HEK293 (cell line): ENCODE results near the gene USP1.

Experiments used
- CTCF ChIA-PET: fragments of 350-600 bp; formaldehyde crosslinking; extraction: SDS; loops from one replicate; lab custom pipeline; 2021; ENCODE audit warnings: antibody characterized with exemption; lab: Yijun Ruan, JAX
- POLR2A ChIA-PET: fragments of 300-600 bp; formaldehyde crosslinking; extraction: SDS; loops from one replicate; lab custom pipeline; 2020; ENCODE audit warnings: antibody characterized with exemption, inconsistent platforms; lab: Yijun Ruan, JAX
- H3K27ac ChIP-seq: fragments of 200-500 bp; sonication (Bioruptor generic); 2 replicates; pipeline ENCODE4 v1.5.1; 2014; ENCODE audit warnings: low read depth, low read length, control low read depth, inconsistent platforms; ENCODE audit errors: extremely low read depth
- H3K36me3 ChIP-seq, 2 experiments: fragments of 200-500 bp in 1 of 2; sonication (Bioruptor generic) in 1 of 2; 1 replicate in 1 of 2; 2 replicates in 1 of 2; pipeline ENCODE4 v1.5.1; 2014 to 2017; ENCODE audit warnings: inconsistent platforms in 2 of 2, low read length in 2 of 2; ENCODE audit not compliant: control insufficient read depth in 2 of 2, insufficient read depth in 1 of 2
- H3K4me1 ChIP-seq: fragments of 200-500 bp; sonication (Bioruptor generic); 2 replicates; pipeline ENCODE4 v1.5.1; 2014; ENCODE audit warnings: mild to moderate bottlenecking, low read length, inconsistent platforms; ENCODE audit not compliant: control insufficient read depth, insufficient read depth
- H3K4me3 ChIP-seq: 2 replicates; pipeline ENCODE4 v1.5.1; 2011; ENCODE audit warnings: low read depth, mild to moderate bottlenecking, control low read depth, low read length, moderate library complexity
- H3K9me3 ChIP-seq: fragments of 200-500 bp; sonication (Bioruptor generic); 2 replicates; pipeline ENCODE4 v1.5.1; 2014; ENCODE audit warnings: low read depth, low read length, inconsistent platforms; ENCODE audit not compliant: control insufficient read depth, insufficient read depth
- ZNF132 ChIP-seq: fragments of 450-650 bp; formaldehyde crosslinking; IDR thresholded peaks from 2 replicates; pipeline ENCODE4 v1.5.1; 2017; ENCODE audit warnings: missing biosample characterization, missing genetic modification characterization, borderline replicate concordance
- ZNF133 ChIP-seq: fragments of 450-650 bp; formaldehyde crosslinking; IDR thresholded peaks from 2 replicates; pipeline ENCODE4 v1.5.1; 2016; ENCODE audit warnings: missing biosample characterization, missing genetic modification characterization
- ZNF184 ChIP-seq: fragments of 450-650 bp; IDR thresholded peaks from 2 replicates; pipeline ENCODE4 v1.5.1; 2018; ENCODE audit warnings: missing biosample characterization, mild to moderate bottlenecking, missing genetic modification characterization
- ZNF202 ChIP-seq: fragments of 450-650 bp; formaldehyde crosslinking; IDR thresholded peaks from 2 replicates; pipeline ENCODE4 v1.5.1; 2016; ENCODE audit warnings: missing biosample characterization, missing genetic modification characterization, borderline replicate concordance
- ZNF837 ChIP-seq: fragments of 450-650 bp; formaldehyde crosslinking; IDR thresholded peaks from 2 replicates; pipeline ENCODE4 v1.5.1; 2016; ENCODE audit warnings: missing biosample characterization, missing genetic modification characterization
- ZSCAN5A ChIP-seq: fragments of 450-650 bp; formaldehyde crosslinking; IDR thresholded peaks from 2 replicates; pipeline ENCODE4 v1.5.1; 2016; ENCODE audit warnings: missing biosample characterization, missing genetic modification characterization

Gene USP1

GRCh38 chr1:62500210-62500609 is 63.4 kb downstream of the USP1 start:
- H3K4me1 ChIP-seq, result no peaks in the 10 kb centered on the region
- H3K36me3 ChIP-seq, result peaks cover 3 to 4% of the 10 kb centered on the region in 2 experiments; a peak in 2 of 3 replicates
- no peak overlapping the region for H3K27ac ChIP-seq
- no peaks in the 10 kb centered on the region for H3K9me3 ChIP-seq
- ChIA-PET CTCF (interaction anchor here (0.6 to 1.5 kb wide), 4 partner anchors 8 to 445 kb away, joined by 3 to 9 read pairs (median 4); no protein-coding TSS in a partner anchor), POLR2A (no interaction called here)
- no peak overlapping the region for H3K4me3 ChIP-seq
- no peak for TF ChIP-seq ZSCAN5A (tag by site-specific recombination)
- TF ChIP-seq ZNF133, result peak; percentile 96
- no peak for TF ChIP-seq ZNF184 (tag by site-specific recombination)
- TF ChIP-seq ZNF202 (tag by site-specific recombination), result no peak
- no peak for TF ChIP-seq ZNF132 (tag by site-specific recombination)
- no peak for TF ChIP-seq ZNF837 (tag by site-specific recombination)
